Spleen (tissue), 11 donors: ENCODE data around the gene UBASH3A. TPM values are rescaled to one million over a fixed set of nuclear protein-coding genes. Genes with fewer than 3 reads are reported as not detected.

Source experiments
- DNase-seq: peaks from one replicate; pipeline ENCODE4 v3.0.0-alpha.2; 2020
- H3K27ac ChIP-seq, 8 donors: fragments of 200-600 bp; sonication (generic) in 7 of 8; 1 replicate in 4 of 8; 2 replicates in 4 of 8; pipeline versions ENCODE4 v1.5.0 to v1.8.0; 2016 to 2021; ENCODE audit warnings: inconsistent platforms in 4 of 8, mild to moderate bottlenecking in 4 of 8, moderate library complexity in 1 of 8
- H3K27me3 ChIP-seq, 7 donors: fragments of 200-600 bp; sonication (generic) in 6 of 7; replicated peaks in 1 of 7; 1 replicate in 4 of 7; 2 replicates in 3 of 7; pipeline versions ENCODE4 v1.5.0 to v1.8.0; 2016 to 2021; ENCODE audit warnings: inconsistent platforms in 3 of 7, mild to moderate bottlenecking in 1 of 7
- H3K36me3 ChIP-seq, 6 donors: fragments of 200-600 bp; sonication (generic) in 5 of 6; 1 replicate in 4 of 6; 2 replicates in 2 of 6; pipeline versions ENCODE4 v1.5.0 to v1.8.0; 2016 to 2021; ENCODE audit warnings: inconsistent platforms in 2 of 6
- H3K4me1 ChIP-seq, 6 donors: fragments of 200-600 bp; sonication (generic) in 5 of 6; 1 replicate in 3 of 6; 2 replicates in 3 of 6; pipeline versions ENCODE4 v1.5.0 to v1.8.0; 2016 to 2021; ENCODE audit warnings: inconsistent platforms in 3 of 6
- H3K4me3 ChIP-seq, 8 donors: fragments of 200-600 bp; sonication (generic) in 7 of 8; 1 replicate in 4 of 8; 2 replicates in 4 of 8; pipeline versions ENCODE4 v1.5.0 to v1.8.0; 2016 to 2021; ENCODE audit warnings: inconsistent platforms in 4 of 8, mild to moderate bottlenecking in 4 of 8, moderate library complexity in 2 of 8
- H3K9me3 ChIP-seq, 8 donors: fragments of 200-600 bp; sonication (generic) in 7 of 8; 1 replicate in 4 of 8; 2 replicates in 4 of 8; pipeline versions ENCODE4 v1.5.0 to v1.8.0; 2016 to 2021; ENCODE audit warnings: inconsistent platforms in 4 of 8
- CTCF ChIP-seq, 11 experiments: fragments of 200-600 bp in 7 of 11; fragments of 450-650 bp in 4 of 11; sonication (generic) in 4 of 11; IDR thresholded peaks in 8 of 11; conservative IDR thresholded peaks in 3 of 11; 1 replicate in 7 of 11; 2 replicates in 4 of 11; pipeline versions ENCODE4 v1.4.0 to v1.8.0; 2016 to 2021; ENCODE audit warnings: antibody characterized with exemption in 11 of 11, inconsistent platforms in 4 of 11, mild to moderate bottlenecking in 1 of 11
- POLR2A ChIP-seq, 3 donors: fragments of 450-650 bp; IDR thresholded peaks; one replicate each; pipeline ENCODE4 v1.5.1; 2017; ENCODE audit warnings: antibody characterized with exemption in 3 of 3, mild to moderate bottlenecking in 1 of 3
- POLR2AphosphoS5 ChIP-seq, 3 donors: sonication (generic); formaldehyde crosslinking; IDR thresholded peaks; one replicate each; pipeline ENCODE4 v1.5.1; 2017; ENCODE audit warnings: antibody characterized with exemption in 3 of 3
- WGBS, 5 donors: extraction: QIAGEN DNeasy Blood & Tissue Kit in 3 of 5; methylation state at CpG; one replicate each; pipeline versions ENCODE4 v1.1.5 to v1.1.7; 2013 to 2018; 5-methylcytosine and 5-hydroxymethylcytosine counted together
- intact Hi-C: fragments of 100-400 bp; cut with DNase I; formaldehyde crosslinking; loops from one replicate; pipeline ENCODE4 v1.15.0; 2023; ENCODE audit warnings: low total_unique reads
- polyA plus RNA-seq, 3 donors: library from polyadenylated mRNA; stranded (reverse); fragments of 200-250 nt; gene quantifications; one replicate each; pipeline ENCODE4 v1.2.1, GENCODE V29; 2013
- total RNA-seq, 7 donors: library from RNA; depleted of rRNA in 3 of 7; stranded (reverse); fragments of >200 nt in 3 of 7; fragmentation: NEBNext Ultra II Directional in 4 of 7; extraction: Animal tissue kit (Norgen Biotek cat#: 25700) in 4 of 7; gene quantifications; one replicate each; pipeline versions ENCODE4 v1.1.0 to v1.2.1, GENCODE V29; 2016 to 2021
- donor health status: healthy with polysubstance abuse.
- donor health status: DM: no; HTN: no; CAD: no; lungs with moderate emphysema.
- donor health status: DM: no; HTN: no; CAD: no.
- donor health status: Bipolar disorder and iron deficiency.
- donor health status: healthy.
- donor health status: DM: no; HTN: no; CAD: no.
- donor health status: DM: yes; HTN: yes; CAD: no.

Gene UBASH3A
- total and polyA plus RNA-seq, 10 donors: 2.6 to 16.3 (median 10.2) TPM

DNA sequence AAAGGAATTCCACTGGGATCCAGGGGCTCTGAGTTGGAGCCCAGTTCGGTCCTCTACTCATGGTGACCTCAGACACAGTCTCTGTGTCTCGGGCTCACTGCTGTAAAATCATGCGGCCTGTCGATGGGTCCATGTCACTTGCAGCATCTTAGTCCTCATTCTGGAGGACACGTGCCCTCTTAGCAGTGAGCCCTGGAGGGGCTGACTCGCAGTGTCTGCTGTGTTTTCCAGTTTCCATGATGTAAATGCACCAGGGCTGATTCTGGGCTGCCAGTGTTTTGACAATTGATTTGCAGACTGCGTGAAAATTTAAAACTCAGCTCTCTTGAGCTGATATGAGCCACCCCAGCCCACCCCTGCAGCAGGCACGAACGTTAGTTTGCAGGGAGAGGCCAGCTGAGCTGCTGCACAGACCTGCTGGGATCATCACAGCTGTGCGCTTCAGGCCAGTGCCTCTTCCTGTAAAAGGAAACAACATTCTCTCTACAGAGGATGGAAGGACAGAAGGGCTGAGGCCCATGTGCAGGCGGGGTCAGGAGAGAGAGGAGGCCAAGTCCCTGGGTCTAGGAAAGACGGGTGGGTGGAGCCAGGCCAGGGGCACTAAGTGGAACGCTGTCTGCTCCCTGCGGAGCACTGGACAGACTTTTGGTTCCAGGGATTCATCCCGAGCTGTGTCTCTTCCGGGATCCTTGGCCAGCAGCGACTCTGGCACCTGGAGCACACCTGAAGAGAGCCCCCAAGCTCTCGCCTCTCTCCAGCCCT lies 49.7 kb downstream of the UBASH3A start:
- Histone ChIP-seq H3K4me1 (peaks cover 0 to 34% (median 21%) of the 10 kb centered on the region in 6 donors), H3K27me3 (peaks cover 0 to 12% (median 0%) of the 10 kb centered on the region in 7 donors), H3K36me3 (no peaks in the 10 kb centered on the region), H3K27ac (no peak overlapping the region), H3K9me3 (no peaks in the 10 kb centered on the region), H3K4me3 (no peak overlapping the region)
- no peak for TF ChIP-seq CTCF (IDR thresholded peaks at IDR 0.05 in 8 of 11, conservative IDR thresholded peaks at IDR 0.05 in 3 of 11)
- no peak for TF ChIP-seq POLR2A (IDR thresholded peaks at IDR 0.05)
- TF ChIP-seq POLR2AphosphoS5 (IDR thresholded peaks at IDR 0.05): peak in 2 of 3 donors; percentile 28 to 41
- DNase-seq: peak; percentile 75
- intact Hi-C loops: no loop called here
- 48 to 54% (median 50%) methylated on average over 17 to 18 of the region's 18 CpGs for WGBS, 5 donors

DNA sequence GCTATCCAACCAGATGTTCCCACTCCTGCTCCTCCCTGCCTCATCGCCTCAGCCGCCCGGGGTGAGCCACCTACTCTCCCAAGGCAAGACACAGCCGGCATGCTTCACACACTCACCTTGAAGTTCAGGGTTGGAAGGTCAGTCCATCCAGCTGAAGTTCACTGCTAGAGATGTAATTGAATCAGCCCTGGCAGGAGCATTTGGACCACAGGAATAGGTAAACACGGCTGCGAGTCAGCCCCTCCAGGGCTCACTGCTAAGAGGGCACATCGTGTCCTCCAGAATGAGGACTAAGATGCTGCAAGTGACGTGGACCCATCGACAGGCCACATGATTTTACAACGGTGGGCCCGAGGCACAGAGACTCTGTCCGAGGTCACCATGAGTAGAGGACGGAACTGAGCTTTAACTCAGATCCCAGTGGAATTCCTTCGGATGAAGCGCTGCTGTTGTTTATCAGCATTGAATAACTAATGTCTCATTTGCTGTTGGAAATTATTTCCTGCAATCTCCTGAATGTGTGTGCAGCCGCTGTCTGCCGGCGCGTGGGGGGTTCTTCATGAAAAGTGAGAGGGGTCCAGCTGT lies 50.4 kb downstream of the UBASH3A start:
- WGBS, 5 donors: 74 to 83% (median 81%) methylated on average over 16 to 19 of the region's 19 CpGs
- H3K27ac ChIP-seq: no peak overlapping the region
- peaks cover 0 to 34% (median 21%) of the 10 kb centered on the region in 6 donors for H3K4me1 ChIP-seq
- H3K36me3 ChIP-seq: no peaks in the 10 kb centered on the region
- H3K4me3 ChIP-seq: no peak overlapping the region
- DNase-seq: peak; percentile 67
- intact Hi-C loops: no loop called here
- peaks cover 0 to 12% (median 0%) of the 10 kb centered on the region in 7 donors for H3K27me3 ChIP-seq
- TF ChIP-seq CTCF (IDR thresholded peaks at IDR 0.05 in 8 of 11, conservative IDR thresholded peaks at IDR 0.05 in 3 of 11) (no peak), POLR2AphosphoS5 (IDR thresholded peaks at IDR 0.05) (no peak), POLR2A (IDR thresholded peaks at IDR 0.05) (no peak)
- H3K9me3 ChIP-seq: no peaks in the 10 kb centered on the region

DNA sequence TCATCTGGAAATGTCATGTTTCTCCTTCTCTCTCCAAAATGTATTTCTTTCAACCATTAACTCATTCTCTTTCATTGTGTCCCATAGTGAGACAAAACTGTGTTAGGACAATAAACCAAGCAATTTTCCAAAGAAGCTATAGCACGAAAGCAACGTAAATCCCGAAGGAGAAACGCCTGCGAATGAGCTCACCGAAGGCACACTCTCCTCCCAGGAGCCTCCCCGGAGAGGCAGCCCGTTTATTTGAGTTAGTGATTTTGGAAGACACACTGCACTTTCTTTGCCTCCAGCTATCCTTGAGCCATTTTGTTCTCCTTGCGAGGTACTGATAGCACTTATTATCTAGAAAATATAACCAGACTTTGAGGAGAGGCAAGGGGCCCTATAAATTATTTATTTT lies 51.1 kb downstream of the UBASH3A start:
- TF ChIP-seq POLR2A (IDR thresholded peaks at IDR 0.05) (no peak), CTCF (IDR thresholded peaks at IDR 0.05 in 8 of 11, conservative IDR thresholded peaks at IDR 0.05 in 3 of 11) (no peak), POLR2AphosphoS5 (IDR thresholded peaks at IDR 0.05) (no peak)
- intact Hi-C loops: no loop called here
- Histone ChIP-seq H3K4me1 (peaks cover 0 to 31% (median 20%) of the 10 kb centered on the region in 6 donors), H3K27me3 (peaks cover 0 to 12% (median 0%) of the 10 kb centered on the region in 7 donors), H3K4me3 (no peak overlapping the region), H3K9me3 (no peaks in the 10 kb centered on the region), H3K27ac (no peak overlapping the region), H3K36me3 (no peaks in the 10 kb centered on the region)
- DNase-seq: no peak
- 82 to 91% (median 86%) methylated on average over 9 of the region's 9 CpGs for WGBS, 5 donors

GRCh38 chr21:42455196-42455595 lies 51.5 kb downstream of the UBASH3A start:
- H3K36me3 ChIP-seq: no peaks in the 10 kb centered on the region
- intact Hi-C loops: no loop called here
- H3K4me3 ChIP-seq: no peak overlapping the region
- no peak for TF ChIP-seq POLR2A (IDR thresholded peaks at IDR 0.05)
- TF ChIP-seq CTCF (IDR thresholded peaks at IDR 0.05 in 8 of 11, conservative IDR thresholded peaks at IDR 0.05 in 3 of 11): no peak
- TF ChIP-seq POLR2AphosphoS5 (IDR thresholded peaks at IDR 0.05): no peak
- H3K27ac ChIP-seq: no peak overlapping the region
- 42 to 78% (median 60%) methylated on average over 9 of the region's 9 CpGs for WGBS, 5 donors
- H3K27me3 ChIP-seq: peaks cover 0 to 12% (median 0%) of the 10 kb centered on the region in 7 donors
- peak; percentile 71 for DNase-seq
- peaks cover 0 to 31% (median 18%) of the 10 kb centered on the region in 6 donors for H3K4me1 ChIP-seq
- H3K9me3 ChIP-seq: no peaks in the 10 kb centered on the region
